Measurements from ENCODE around the gene GADL1.
A peak's percentile ranks its signal among the peaks of the same experiment; 100 is the strongest.

Gene GADL1

GRCh38 chr3:30754426-30754825, 140.0 kb downstream of the GADL1 start:
- DNase-seq (ENCODE audit: low spot score): no peak

- DNase-seq (ENCODE audit: low spot score): no peak
These were observed 140.7 kb downstream of the GADL1 start for GRCh38 chr3:30753766-30754165.

DNA sequence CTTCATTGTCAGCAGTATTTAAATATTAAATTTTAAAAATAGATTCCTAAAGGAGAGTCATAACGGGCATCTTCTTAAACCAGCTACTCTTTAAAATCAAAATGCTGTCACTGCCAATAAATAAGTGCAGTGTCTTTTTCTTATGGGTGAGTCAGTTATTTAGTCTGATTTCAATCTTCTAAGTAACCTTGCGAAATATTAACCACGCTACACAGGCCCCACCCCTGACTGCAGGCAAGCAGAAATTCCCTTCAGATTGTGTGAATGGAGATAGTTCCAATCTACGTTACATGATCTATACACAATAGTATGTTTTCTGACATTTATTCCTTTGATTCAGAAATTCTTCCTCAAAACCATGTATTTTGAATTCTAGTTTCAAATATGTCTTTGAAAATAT, 141.5 kb downstream of the GADL1 start:
- DNase-seq (ENCODE audit: low spot score): no peak

DNA sequence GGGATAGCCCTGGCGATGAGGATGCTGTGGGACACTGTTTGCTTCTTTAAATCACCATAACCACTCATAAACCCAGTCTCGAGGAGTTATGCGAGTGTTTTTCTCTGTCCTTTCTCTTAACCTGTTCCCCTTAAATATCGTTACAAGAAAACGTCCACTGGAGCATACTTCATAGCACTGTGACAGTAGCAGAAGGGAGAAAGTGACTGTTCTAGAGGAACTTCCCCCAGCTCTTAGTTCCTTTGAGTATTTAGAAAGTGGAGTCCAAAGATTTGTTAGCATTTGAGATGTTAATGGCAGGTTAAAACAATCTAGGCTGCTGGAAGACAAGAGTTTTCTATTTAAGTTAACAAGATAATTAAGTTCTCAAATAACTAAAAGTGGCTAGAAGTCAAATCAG, 142.0 kb downstream of the GADL1 start:
- DNase-seq (ENCODE audit: low spot score): no peak

DNA sequence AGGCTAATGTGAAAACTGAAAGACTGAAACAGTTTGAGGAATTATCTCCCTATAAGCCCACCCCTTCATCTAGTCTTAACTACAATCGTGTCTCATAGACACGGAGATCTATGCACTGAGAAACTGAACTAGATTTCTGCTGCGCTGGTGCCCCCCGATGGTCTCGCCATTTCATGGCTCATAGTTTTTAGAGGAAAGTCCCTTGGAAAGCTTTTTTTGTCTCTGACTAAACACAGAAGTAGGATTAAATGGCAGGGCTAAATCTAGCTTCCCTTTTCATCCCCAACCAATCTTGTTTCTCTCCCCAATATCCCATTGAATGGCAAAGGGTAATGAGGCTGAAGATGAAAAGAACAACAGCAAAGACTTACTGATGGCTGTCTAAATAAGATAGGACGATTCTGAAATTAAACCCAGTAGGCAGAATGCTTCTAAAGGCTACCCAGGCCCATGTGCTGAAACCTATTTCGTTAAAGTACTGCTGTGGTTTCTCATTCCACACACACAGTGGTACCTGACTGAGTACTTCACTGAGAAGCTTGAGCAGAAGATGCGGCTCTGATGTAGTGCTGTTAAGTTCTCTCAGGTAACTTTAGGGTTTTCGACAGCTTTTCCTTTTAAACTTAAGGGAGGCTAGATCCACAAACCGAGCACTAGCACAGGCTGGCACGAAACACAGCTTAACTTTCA, 142.7 kb downstream of the GADL1 start:
- DNase-seq (ENCODE audit: low spot score): peak; percentile 16

GRCh38 chr3:30750967-30751366, 143.5 kb downstream of the GADL1 start:
- peak; percentile 20 for DNase-seq (ENCODE audit: low spot score)

GRCh38 chr3:30749230-30749629, 145.2 kb downstream of the GADL1 start:
- DNase-seq (ENCODE audit: low spot score): no peak

- peak; percentile 20 for DNase-seq (ENCODE audit: low spot score)
These were observed 146.6 kb downstream of the GADL1 start for GRCh38 chr3:30747771-30748281.

DNA sequence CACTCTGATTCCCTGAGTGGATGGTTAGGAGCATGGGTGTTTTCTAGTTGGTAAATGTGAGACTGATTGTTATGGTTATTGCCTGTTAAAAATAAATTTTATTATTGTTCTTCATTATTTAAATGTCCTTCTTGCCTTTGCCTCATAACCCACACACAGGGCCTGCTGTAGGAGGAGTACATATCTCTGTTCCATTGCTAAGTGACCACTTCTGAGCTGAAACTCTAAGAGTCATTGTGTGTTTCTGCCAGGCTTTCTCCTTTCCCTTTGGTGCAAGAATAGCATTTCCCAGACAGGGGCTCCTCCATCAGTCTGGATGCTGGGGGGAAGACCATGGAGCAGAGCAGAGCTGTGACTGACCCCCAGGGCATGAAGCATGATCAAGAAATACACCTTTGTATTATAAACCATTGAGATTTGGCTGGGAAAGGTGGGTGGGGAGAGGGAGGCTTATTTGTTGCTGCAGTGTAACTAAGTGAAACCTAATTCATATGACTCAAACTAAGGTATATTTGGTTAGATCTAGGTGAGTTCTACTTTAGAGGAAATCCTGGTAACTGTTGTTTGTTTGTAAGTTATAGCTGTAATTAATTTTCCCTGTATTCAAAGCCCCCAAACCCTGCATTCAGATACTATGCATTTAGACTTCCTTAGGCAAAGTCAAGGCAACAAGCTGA, 150.7 kb downstream of the GADL1 start:
- no peak for DNase-seq (ENCODE audit: low spot score)

- no peak for DNase-seq (ENCODE audit: low spot score)
These were observed 151.5 kb downstream of the GADL1 start for GRCh38 chr3:30742796-30743619.

- DNase-seq (ENCODE audit: low spot score): no peak
These were observed 152.6 kb downstream of the GADL1 start for GRCh38 chr3:30741889-30742288.

- no peak for DNase-seq (ENCODE audit: low spot score)
These were observed 155.9 kb downstream of the GADL1 start for GRCh38 chr3:30738605-30739004.

DNA sequence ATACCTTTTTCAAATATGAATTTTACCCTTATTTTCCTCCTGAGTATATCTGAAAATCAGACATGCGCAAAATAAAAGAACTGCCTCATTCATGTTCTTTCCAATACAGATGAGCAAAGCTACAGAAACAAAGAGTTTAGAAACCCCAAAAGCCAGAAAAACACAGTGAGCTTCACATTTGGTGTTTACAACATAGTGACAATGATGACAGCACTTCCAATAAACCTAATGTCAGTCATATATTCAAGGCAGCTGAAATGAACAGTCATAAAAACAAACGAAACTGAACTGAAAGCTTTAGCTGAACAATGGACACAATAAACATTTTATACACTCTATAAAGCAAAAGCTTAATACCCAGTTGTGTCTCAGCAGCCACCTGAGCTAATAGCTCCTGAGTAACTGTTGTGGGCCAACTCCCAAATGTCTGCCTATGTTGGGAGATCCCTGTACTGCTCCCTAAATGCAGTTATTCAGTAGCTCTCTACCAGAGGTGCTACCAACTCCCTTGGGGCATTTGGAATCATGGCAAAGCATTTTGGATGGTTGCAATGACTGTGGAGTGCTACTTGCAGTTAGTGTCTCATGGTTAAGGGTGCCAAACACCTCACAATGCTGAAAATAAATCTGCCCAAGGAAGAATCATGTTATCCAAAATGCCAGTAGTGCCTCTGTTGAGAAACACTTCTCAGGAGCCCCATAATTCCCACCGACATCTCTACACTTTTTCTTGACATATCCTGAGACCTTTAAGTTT, 156.5 kb downstream of the GADL1 start:
- DNase-seq (ENCODE audit: low spot score): no peak

- no peak for DNase-seq (ENCODE audit: low spot score)
These were observed 160.8 kb downstream of the GADL1 start for GRCh38 chr3:30733696-30734095.

GRCh38 chr3:30733209-30733608, 161.3 kb downstream of the GADL1 start:
- no peak for DNase-seq (ENCODE audit: low spot score)

DNA sequence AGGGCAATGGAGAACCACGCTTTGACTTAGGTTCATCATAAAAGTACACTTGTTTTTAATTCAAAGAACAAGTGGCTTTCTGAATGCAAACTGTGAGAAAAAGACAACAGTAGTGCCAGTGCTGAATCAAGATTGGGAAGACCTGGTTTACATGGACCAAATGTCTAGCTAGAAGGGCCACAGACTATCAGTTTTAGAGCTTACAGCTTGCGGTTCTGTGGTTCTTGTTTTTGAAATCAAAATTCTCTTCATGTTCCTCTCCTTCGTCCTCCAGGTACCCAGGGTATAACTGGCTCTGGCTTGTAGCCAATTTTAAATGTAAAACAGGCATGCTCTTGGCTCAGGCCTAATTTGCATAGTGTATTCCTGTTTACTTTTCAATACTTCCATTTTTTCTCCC, 163.5 kb downstream of the GADL1 start:
- DNase-seq (ENCODE audit: low spot score): no peak

DNA sequence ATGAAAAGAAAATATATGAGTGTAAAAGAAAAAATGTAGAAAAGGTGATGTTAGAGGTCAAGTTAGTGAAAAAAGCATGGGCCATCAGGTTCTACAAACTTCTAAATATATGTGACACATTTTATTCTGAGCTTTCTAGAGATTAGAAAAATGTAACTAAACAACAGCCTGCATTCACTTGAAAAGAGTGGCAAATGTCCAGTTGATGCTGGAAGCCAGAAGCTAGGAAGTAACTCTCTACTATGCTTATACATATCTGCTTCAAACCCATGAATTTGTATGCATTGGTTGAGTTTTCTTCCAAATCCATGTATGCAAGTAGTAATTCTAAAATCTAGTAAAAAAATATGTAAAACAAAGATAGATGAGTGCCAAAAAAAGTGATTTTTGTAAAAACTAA, 164.5 kb downstream of the GADL1 start:
- no peak for DNase-seq (ENCODE audit: low spot score)

DNA sequence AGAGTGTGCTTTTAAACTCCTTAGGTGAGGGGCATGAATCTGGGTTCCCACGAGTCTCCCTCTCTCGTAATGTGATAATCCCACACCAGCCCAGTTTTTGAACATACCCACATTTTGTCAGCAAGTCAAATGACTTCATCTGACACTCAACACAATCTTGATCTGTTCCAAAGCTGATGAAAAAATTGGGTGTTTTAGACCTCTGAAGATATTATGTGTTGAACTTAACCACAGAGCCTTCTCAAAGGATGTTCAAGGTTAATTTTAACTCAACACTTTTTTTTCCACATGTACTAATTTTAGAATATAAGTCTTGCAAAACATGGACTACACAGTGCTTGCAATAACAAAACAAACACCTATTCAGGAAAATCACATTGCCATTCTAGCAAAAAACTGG, 164.9 kb downstream of the GADL1 start:
- DNase-seq (ENCODE audit: low spot score): no peak

DNA sequence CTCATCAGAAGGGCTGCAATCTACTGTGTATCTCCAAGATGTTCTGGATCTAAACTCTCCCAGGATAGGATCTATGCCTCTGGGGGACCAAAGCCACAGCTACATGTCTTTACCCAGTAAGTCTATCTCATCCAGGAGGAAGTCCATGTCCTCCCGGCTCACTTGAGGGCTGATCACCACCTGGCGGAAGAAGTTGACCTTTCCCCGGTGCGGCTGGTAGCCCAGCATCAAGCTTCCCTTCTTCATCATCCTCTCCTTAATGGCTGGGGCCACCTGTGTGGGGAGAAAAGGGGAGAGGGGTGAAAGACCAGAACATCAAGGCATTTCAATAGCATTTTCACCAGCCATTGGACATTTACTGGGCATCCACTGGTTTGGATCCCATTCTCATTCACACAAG, 166.3 kb downstream of the GADL1 start:
- DNase-seq (ENCODE audit: low spot score): no peak

DNA sequence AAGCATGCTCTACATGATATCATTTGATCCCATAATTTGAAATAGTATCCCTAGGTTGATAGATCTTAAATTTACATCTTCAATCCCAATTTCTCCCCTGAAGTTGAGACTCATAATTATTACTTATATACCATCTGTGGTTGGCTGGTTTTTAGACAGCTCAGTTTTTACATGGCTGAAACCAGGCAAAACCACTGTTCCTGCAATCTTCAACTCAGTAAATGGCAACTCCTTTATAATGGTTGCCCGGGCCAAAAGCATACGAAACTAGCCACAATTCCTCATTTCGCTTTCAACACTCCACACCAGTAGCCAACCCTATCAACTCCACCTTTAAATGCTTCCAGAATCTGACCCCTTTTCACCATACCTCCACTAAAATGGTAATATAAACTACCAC, 169.6 kb downstream of the GADL1 start:
- no peak for DNase-seq (ENCODE audit: low spot score)

GRCh38 chr3:30723211-30723610, 171.2 kb downstream of the GADL1 start:
- DNase-seq (ENCODE audit: low spot score): no peak

DNA sequence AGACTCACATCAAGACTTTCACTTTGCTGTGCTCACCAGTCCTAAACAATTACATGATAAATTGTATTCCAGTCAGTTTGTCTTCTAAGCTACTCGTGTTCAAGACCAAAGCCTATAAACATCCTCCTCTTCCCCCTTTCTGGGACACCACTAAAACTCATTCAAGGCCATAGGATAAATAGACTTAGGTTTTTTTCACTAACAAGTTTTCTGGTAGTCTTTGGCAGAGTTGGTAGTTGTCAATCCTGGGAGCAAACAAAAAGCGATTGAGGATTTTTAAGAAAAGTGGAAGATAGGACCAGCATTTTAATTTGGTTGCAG, 173.2 kb downstream of the GADL1 start:
- DNase-seq (ENCODE audit: low spot score): no peak

All from iPS-NIHi11 (cell line).